NCI-H524 treated with DMSO at 0.1 percent for 48 hours (cell line): ENCODE results near the gene PCSK2.
"Not testable (repeated sequence)": the region's sequence is repeated elsewhere in the genome, so short reads cannot be mapped to it uniquely, and the experiment has no call there.

Source experiments
- DNase-seq: peaks from one replicate; lab custom pipeline; 2025; lab: John Stamatoyannopoulos, UW

The PCSK2 gene

GRCh38 chr20:17226410-17227218 is at the start of gene PCSK2:
TSS of gene PCSK2 (plus strand) at chr20:17227040. CDS start at chr20:17227306, 266 bp downstream.
- peak; percentile 84 for DNase-seq

GRCh38 chr20:17177341-17177740 is 49.5 kb upstream of the PCSK2 start:
- DNase-seq, result no peak

GRCh38 chr20:17179840-17180239 is 47.0 kb upstream of the PCSK2 start:
- DNase-seq, result no peak

GRCh38 chr20:17189976-17190695 is 36.7 kb upstream of the PCSK2 start:
- DNase-seq, result no peak

- no peak for DNase-seq
Observed at GRCh38 chr20:17197041-17197440, 29.8 kb upstream of the PCSK2 start.

- no peak for DNase-seq
Observed at GRCh38 chr20:17202030-17202429, 24.8 kb upstream of the PCSK2 start.

- DNase-seq, result no peak
Observed at GRCh38 chr20:17202673-17203072, 24.2 kb upstream of the PCSK2 start.

- no peak for DNase-seq
Observed at GRCh38 chr20:17205084-17205813, 21.6 kb upstream of the PCSK2 start.

- no peak for DNase-seq
Observed at GRCh38 chr20:17210387-17210786, 16.5 kb upstream of the PCSK2 start.

GRCh38 chr20:17210983-17211382 is 15.9 kb upstream of the PCSK2 start:
- no peak for DNase-seq

GRCh38 chr20:17215167-17215566 is 11.7 kb upstream of the PCSK2 start:
- DNase-seq, result no peak

GRCh38 chr20:17219856-17220255 is 7.0 kb upstream of the PCSK2 start:
- DNase-seq, result not testable (repeated sequence)

GRCh38 chr20:17223553-17223952 is 3.3 kb upstream of the PCSK2 start:
- DNase-seq, result no peak

GRCh38 chr20:17225851-17226409 is 910 bp upstream of the PCSK2 start:
- DNase-seq, result no peak

GRCh38 chr20:17227219-17227575 is 357 bp downstream of the PCSK2 start:
- DNase-seq, result no peak

GRCh38 chr20:17227669-17228623 is 1.1 kb downstream of the PCSK2 start:
- no peak for DNase-seq

GRCh38 chr20:17228624-17229061 is 1.8 kb downstream of the PCSK2 start:
- DNase-seq, result no peak

GRCh38 chr20:17229256-17229655 is 2.4 kb downstream of the PCSK2 start:
- DNase-seq, result no peak

- no peak for DNase-seq
Observed at GRCh38 chr20:17233626-17234025, 6.8 kb downstream of the PCSK2 start.

GRCh38 chr20:17236766-17237165 is 9.9 kb downstream of the PCSK2 start:
- DNase-seq, result no peak

- DNase-seq, result no peak
Observed at GRCh38 chr20:17248224-17248623, 21.4 kb downstream of the PCSK2 start.
